Activated naive CD8-positive, alpha-beta T cell (primary cell): ENCODE measurements around the gene MCM9.
"Not testable (repeated sequence)": the region's sequence is repeated elsewhere in the genome, so short reads cannot be mapped to it uniquely, and the experiment has no call there.

Experiments
- H3K27ac Mint-ChIP-seq: one replicate; pipeline ENCODE4 v1.8.0; 2021; ENCODE audit warnings: mixed read lengths
- H3K27me3 Mint-ChIP-seq: one replicate; pipeline ENCODE4 v1.8.0; 2021; ENCODE audit warnings: mixed read lengths
- H3K36me3 Mint-ChIP-seq: one replicate; pipeline ENCODE4 v1.8.0; 2021; ENCODE audit warnings: mixed read lengths
- H3K4me1 Mint-ChIP-seq: one replicate; pipeline ENCODE4 v1.8.0; 2021; ENCODE audit warnings: low read depth, mixed read lengths
- H3K4me3 Mint-ChIP-seq: one replicate; pipeline ENCODE4 v1.8.0; 2021; ENCODE audit warnings: mild to moderate bottlenecking, mixed read lengths
- H3K9me3 Mint-ChIP-seq: one replicate; pipeline ENCODE4 v1.8.0; 2021; ENCODE audit warnings: low read depth, mixed read lengths

MCM9 gene

GRCh38 chr6:118772886-118773285 lies 162.1 kb downstream of the MCM9 start:
- Mint-ChIP-seq H3K27ac (no peak overlapping the region), H3K27me3 (no peaks in the 10 kb centered on the region), H3K36me3 (no peaks in the 10 kb centered on the region), H3K9me3 (no peaks in the 10 kb centered on the region), H3K4me3 (no peak overlapping the region), H3K4me1 (peaks cover 40% of the 10 kb centered on the region)

- no peak overlapping the region for H3K27ac Mint-ChIP-seq
- no peaks in the 10 kb centered on the region for H3K36me3 Mint-ChIP-seq
- H3K4me3 Mint-ChIP-seq = no peak overlapping the region
- peaks cover 29% of the 10 kb centered on the region for H3K4me1 Mint-ChIP-seq
- no peaks in the 10 kb centered on the region for H3K27me3 Mint-ChIP-seq
- no peaks in the 10 kb centered on the region for H3K9me3 Mint-ChIP-seq
Observed at GRCh38 chr6:118771253-118771652, 163.7 kb downstream of the MCM9 start.

- Mint-ChIP-seq H3K9me3 (no peaks in the 10 kb centered on the region), H3K4me3 (no peak overlapping the region), H3K27ac (no peak overlapping the region), H3K27me3 (no peaks in the 10 kb centered on the region), H3K36me3 (no peaks in the 10 kb centered on the region), H3K4me1 (peaks cover 27% of the 10 kb centered on the region)
Observed at GRCh38 chr6:118770835-118771234, 164.1 kb downstream of the MCM9 start.

GRCh38 chr6:118770112-118770788 lies 164.7 kb downstream of the MCM9 start:
- Mint-ChIP-seq H3K27me3 (no peaks in the 10 kb centered on the region), H3K27ac (no peak overlapping the region), H3K4me3 (no peak overlapping the region)

GRCh38 chr6:118768904-118769325 lies 166.0 kb downstream of the MCM9 start:
- peak overlapping the region; percentile 63 for H3K4me3 Mint-ChIP-seq

More at GRCh38 chr6:118770112-118770788, 164.7 kb downstream of the MCM9 start:
- Mint-ChIP-seq H3K9me3 (no peaks in the 10 kb centered on the region), H3K4me1 (peaks cover 32% of the 10 kb centered on the region), H3K36me3 (no peaks in the 10 kb centered on the region)

GRCh38 chr6:118768441-118768840 lies 166.5 kb downstream of the MCM9 start:
- no peaks in the 10 kb centered on the region for H3K36me3 Mint-ChIP-seq
- H3K9me3 Mint-ChIP-seq = no peaks in the 10 kb centered on the region
- peak overlapping the region; percentile 88 for H3K27ac Mint-ChIP-seq
- H3K4me1 Mint-ChIP-seq = peaks cover 33% of the 10 kb centered on the region
- peak overlapping the region; percentile 63 for H3K4me3 Mint-ChIP-seq
- no peaks in the 10 kb centered on the region for H3K27me3 Mint-ChIP-seq

More at GRCh38 chr6:118768904-118769325, 166.0 kb downstream of the MCM9 start:
- Mint-ChIP-seq H3K27ac (peak overlapping the region; percentile 88), H3K4me1 (peaks cover 33% of the 10 kb centered on the region), H3K9me3 (no peaks in the 10 kb centered on the region), H3K27me3 (no peaks in the 10 kb centered on the region), H3K36me3 (no peaks in the 10 kb centered on the region)

DNA sequence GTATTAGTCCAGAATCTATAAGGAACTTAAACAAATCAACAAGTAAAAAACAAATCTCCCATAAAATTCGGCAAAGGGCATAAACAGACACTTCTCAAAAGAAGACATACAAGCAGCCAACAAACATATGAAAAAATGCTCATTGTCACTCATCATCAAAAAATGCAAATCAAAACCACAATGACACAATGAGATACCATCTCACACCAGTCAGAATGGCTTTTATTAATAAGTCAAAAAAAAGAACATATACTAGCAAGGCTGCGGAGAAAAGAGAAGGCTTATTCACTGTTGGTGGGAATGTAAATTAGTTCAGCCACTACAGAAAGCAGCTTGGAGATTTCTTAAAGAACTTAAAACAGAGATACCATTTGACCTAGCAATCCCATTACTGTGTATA lies 169.6 kb downstream of the MCM9 start:
- not testable (repeated sequence) for H3K4me3 Mint-ChIP-seq, H3K27me3 Mint-ChIP-seq, H3K27ac Mint-ChIP-seq, H3K36me3 Mint-ChIP-seq, H3K9me3 Mint-ChIP-seq
- peaks cover 31% of the 10 kb centered on the region for H3K4me1 Mint-ChIP-seq

DNA sequence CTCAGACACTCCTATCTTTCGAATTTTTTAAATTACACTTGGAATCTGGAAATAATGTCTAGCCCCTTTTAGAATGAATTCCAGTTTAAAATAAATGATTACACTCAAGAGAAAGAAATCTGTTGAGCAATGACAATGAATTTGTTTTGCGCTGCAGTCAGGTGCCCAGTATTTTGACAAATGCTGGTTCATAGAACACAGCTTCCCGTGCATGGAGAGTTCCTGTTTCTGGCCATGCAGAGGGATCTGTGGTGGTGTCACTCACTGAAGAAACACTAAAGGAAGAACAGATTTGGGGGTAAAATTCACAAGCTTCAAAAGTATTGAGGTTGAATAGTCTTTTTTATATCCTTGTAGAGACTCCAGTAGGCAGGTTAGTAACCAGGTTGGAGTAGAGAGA lies 170.2 kb downstream of the MCM9 start:
- H3K27ac Mint-ChIP-seq = no peak overlapping the region
- no peaks in the 10 kb centered on the region for H3K9me3 Mint-ChIP-seq
- peaks cover 27% of the 10 kb centered on the region for H3K4me1 Mint-ChIP-seq
- no peaks in the 10 kb centered on the region for H3K36me3 Mint-ChIP-seq
- no peak overlapping the region for H3K4me3 Mint-ChIP-seq
- no peaks in the 10 kb centered on the region for H3K27me3 Mint-ChIP-seq
